Mesenchymal stem cell (in vitro differentiated cells and primary cell): ENCODE measurements around the gene DSCAML1.

ENCODE experiments used
- DNase-seq: peaks from one replicate; pipeline ENCODE4 v3.0.0-alpha.2; 2013
- H2AFZ ChIP-seq: one replicate; pipeline ENCODE4 v1.6.1; 2013; ENCODE audit warnings: low read depth, mild to moderate bottlenecking, control low read depth, inconsistent platforms, low read length, moderate library complexity
- H2AK5ac ChIP-seq: 2 replicates; pipeline ENCODE4 v1.6.1; 2013; ENCODE audit warnings: low read length, moderate library complexity, mild to moderate bottlenecking, inconsistent platforms; ENCODE audit not compliant: severe bottlenecking
- H2BK120ac ChIP-seq: one replicate; pipeline ENCODE4 v1.6.1; 2013; ENCODE audit warnings: low read depth, mild to moderate bottlenecking, inconsistent platforms, low read length, moderate library complexity
- H2BK12ac ChIP-seq, 2 experiments: one replicate each; pipeline ENCODE4 v1.6.1; 2013; ENCODE audit warnings: inconsistent platforms in 2 of 2, low read length in 2 of 2, mild to moderate bottlenecking in 2 of 2, moderate library complexity in 2 of 2, control low read depth in 1 of 2
- H2BK15ac ChIP-seq: one replicate; pipeline ENCODE4 v1.6.1; 2013; ENCODE audit warnings: mild to moderate bottlenecking, low read depth, inconsistent platforms; ENCODE audit not compliant: poor library complexity, severe bottlenecking
- H2BK5ac ChIP-seq: 2 replicates; pipeline ENCODE4 v1.6.1; 2013; ENCODE audit warnings: low read depth, mild to moderate bottlenecking, low read length, control low read depth, inconsistent platforms; ENCODE audit not compliant: poor library complexity, severe bottlenecking
- H3K14ac ChIP-seq, 2 experiments: one replicate each; pipeline ENCODE4 v1.6.1; 2013; ENCODE audit warnings: inconsistent platforms in 2 of 2, low read length in 2 of 2, control low read depth in 1 of 2, mild to moderate bottlenecking in 1 of 2, moderate library complexity in 1 of 2
- H3K18ac ChIP-seq, 2 experiments: one replicate each; pipeline ENCODE4 v1.6.1; 2013; ENCODE audit warnings: inconsistent platforms in 2 of 2, low read length in 2 of 2, control low read depth in 1 of 2, low read depth in 1 of 2, mild to moderate bottlenecking in 1 of 2
- H3K23ac ChIP-seq, 2 experiments: one replicate each; pipeline ENCODE4 v1.6.1; 2013; ENCODE audit warnings: inconsistent platforms in 2 of 2, low read length in 2 of 2, mild to moderate bottlenecking in 2 of 2, moderate library complexity in 2 of 2, control low read depth in 1 of 2
- H3K27ac ChIP-seq: 2 replicates; pipeline ENCODE4 v1.5.1; 2013; ENCODE audit warnings: mild to moderate bottlenecking, moderate library complexity, low read length, control low read depth, inconsistent platforms; ENCODE audit not compliant: poor library complexity, severe bottlenecking
- H3K27me3 ChIP-seq, 2 experiments: 2 replicates each; pipeline versions ENCODE4 v1.6.1 to v1.7.0; 2013; ENCODE audit warnings: low read length in 2 of 2, mild to moderate bottlenecking in 2 of 2, moderate library complexity in 2 of 2, control low read depth in 1 of 2, inconsistent platforms in 1 of 2; ENCODE audit not compliant: control insufficient read depth in 1 of 2, insufficient read depth in 1 of 2
- H3K36me3 ChIP-seq, 2 experiments: 2 replicates each; pipeline versions ENCODE4 v1.6.1 to v1.7.0; 2013; ENCODE audit warnings: low read length in 2 of 2, control low read depth in 1 of 2, inconsistent platforms in 1 of 2, low read depth in 1 of 2, mild to moderate bottlenecking in 1 of 2; ENCODE audit not compliant: insufficient read depth in 2 of 2, control insufficient read depth in 1 of 2
- H3K4ac ChIP-seq, 2 experiments: one replicate each; pipeline ENCODE4 v1.6.1; 2013; ENCODE audit warnings: inconsistent platforms in 2 of 2, low read length in 2 of 2, mild to moderate bottlenecking in 2 of 2, moderate library complexity in 2 of 2, control low read depth in 1 of 2, low read depth in 1 of 2
- H3K4me1 ChIP-seq: 2 replicates; pipeline ENCODE4 v1.6.1; 2013; ENCODE audit warnings: low read depth, low read length, control low read depth; ENCODE audit not compliant: control insufficient read depth, insufficient read depth
- H3K4me2 ChIP-seq: 2 replicates; pipeline ENCODE4 v1.6.1; 2013; ENCODE audit warnings: low read length, mild to moderate bottlenecking, inconsistent platforms; ENCODE audit not compliant: poor library complexity, severe bottlenecking
- H3K4me3 ChIP-seq, 2 experiments: 2 replicates each; pipeline versions ENCODE4 v1.5.1 to v1.7.0; 2013; ENCODE audit warnings: low read length in 2 of 2, mild to moderate bottlenecking in 2 of 2, control low read depth in 1 of 2, low read depth in 1 of 2; ENCODE audit not compliant: insufficient read depth in 1 of 2
- H3K79me1 ChIP-seq: replicated peaks from 2 replicates; pipeline ENCODE4 v1.6.1; 2013; ENCODE audit warnings: mild to moderate bottlenecking, control low read depth, low read length, inconsistent platforms; ENCODE audit not compliant: poor library complexity, severe bottlenecking
- H3K9ac ChIP-seq: 2 replicates; pipeline ENCODE4 v1.7.0; 2013; ENCODE audit warnings: mild to moderate bottlenecking, low read length, moderate library complexity
- H3K9me3 ChIP-seq: 2 replicates; pipeline ENCODE4 v1.7.0; 2013; ENCODE audit warnings: mild to moderate bottlenecking, low read length; ENCODE audit not compliant: control insufficient read depth
- H4K8ac ChIP-seq: one replicate; pipeline ENCODE4 v1.6.1; 2013; ENCODE audit warnings: inconsistent platforms, mild to moderate bottlenecking, low read length, moderate library complexity
- H4K91ac ChIP-seq: one replicate; pipeline ENCODE4 v1.6.1; 2013; ENCODE audit warnings: mild to moderate bottlenecking, low read length, inconsistent platforms
- WGBS: methylation state at CpG from one replicate; pipeline ENCODE4 v1.1.7; 2013; ENCODE audit warnings: mixed read lengths; 5-methylcytosine and 5-hydroxymethylcytosine counted together

Gene DSCAML1

DNA sequence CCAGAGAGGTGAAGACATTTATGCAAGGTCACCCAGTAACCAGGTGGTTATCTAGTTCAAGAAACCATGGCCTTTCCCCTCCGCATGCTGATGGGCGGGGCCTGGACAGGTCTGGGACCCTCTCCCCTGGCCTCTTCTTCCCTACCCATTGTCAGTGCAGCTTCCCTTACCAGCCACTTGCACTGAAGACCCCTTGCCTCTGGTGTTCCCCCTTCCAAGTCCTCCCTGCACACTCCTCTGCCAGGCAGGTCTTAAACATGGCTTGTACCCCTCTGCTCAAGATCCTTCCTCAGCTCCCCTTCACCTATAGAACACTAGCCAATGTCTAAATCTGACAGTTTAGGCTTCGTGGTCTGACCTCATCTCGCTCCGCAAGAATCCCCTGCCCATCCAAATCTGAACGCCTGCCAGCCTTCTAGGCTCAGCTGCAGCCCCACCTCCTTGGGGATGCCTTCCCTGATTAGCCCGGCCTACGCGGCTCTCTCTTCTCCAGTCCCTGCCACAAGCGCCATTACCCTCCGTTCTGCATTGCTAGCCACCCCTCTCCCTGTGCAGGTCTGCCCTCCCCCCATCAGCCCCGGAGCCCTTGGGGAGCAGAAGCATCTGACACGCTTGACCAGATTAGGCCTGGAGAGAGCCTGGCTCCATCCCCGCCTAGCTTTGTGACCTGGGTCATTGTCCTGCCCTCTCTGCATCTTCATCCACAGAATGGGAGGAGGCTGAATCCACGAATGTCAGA, 213.8 kb downstream of the DSCAML1 start:
- Histone ChIP-seq H2BK5ac (no peak overlapping the region), H3K9me3 (no peaks in the 10 kb centered on the region), H2AFZ (no peak overlapping the region), H4K8ac (no peak overlapping the region), H3K18ac (no peak overlapping the region), H2BK120ac (no peak overlapping the region), H3K14ac (no peak overlapping the region), H3K4me1 (peaks cover 13% of the 10 kb centered on the region), H3K27me3 (peaks cover 27 to 49% of the 10 kb centered on the region in 2 experiments), H2BK12ac (no peak overlapping the region), H3K9ac (peak overlapping the region; percentile 47), H3K4me2 (no peak overlapping the region), H2BK15ac (no peak overlapping the region), H3K79me1 (no peaks in the 10 kb centered on the region), H4K91ac (no peak overlapping the region), H3K27ac (no peak overlapping the region), H3K4me3 (peak overlapping the region in 1 of 2 experiments; percentile 52), H2AK5ac (no peak overlapping the region), H3K4ac (no peak overlapping the region), H3K23ac (no peak overlapping the region), H3K36me3 (no peaks in the 10 kb centered on the region)
- 44% methylated on average over 15 of the region's 15 CpGs for WGBS
- no peak for DNase-seq

DNA sequence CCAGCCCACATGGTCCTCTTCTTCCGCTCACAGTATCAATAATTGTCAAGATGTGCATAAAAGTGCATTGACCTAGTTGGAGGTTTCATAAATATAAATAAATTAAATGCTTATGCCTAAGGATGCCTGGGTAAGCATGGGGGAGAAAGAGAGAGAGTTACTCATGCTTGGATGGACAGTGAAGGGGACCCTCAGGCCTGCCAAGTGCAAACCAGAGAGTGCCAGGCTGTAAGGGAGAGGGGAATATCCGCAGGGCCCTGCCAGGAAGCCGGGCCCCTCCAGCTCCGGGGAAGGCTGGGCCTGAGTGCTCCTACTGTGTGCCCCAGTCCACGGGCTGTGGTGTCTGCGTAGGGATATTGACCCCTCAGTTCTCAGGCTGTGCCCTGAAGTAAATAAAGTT, 214.6 kb downstream of the DSCAML1 start:
- H3K4me3 ChIP-seq = no peak overlapping the region

DNA sequence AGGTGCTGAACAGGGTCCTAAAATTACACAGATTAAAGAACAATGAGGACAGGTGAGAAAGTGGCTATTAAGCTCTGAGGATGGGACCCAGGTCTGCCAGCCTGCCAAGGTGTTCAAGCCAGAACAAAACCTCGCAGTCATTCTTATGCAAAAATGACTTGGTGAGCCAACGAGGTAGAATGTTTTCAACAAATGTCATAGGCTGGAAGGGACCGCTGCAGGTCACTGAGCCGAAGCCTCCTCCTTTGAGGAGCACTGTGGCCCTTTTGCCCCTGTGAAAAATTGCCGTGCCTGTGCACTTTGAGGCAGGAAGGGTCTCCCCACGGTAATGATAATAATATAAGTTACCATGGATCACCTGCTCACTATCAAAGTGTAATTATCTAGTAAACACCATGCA, 216.2 kb downstream of the DSCAML1 start:
- WGBS = 66% methylated on average over 5 of the region's 6 CpGs

More for the DNA sequence above, 214.6 kb downstream of the DSCAML1 start:
- 90% methylated on average over 6 of the region's 6 CpGs for WGBS
- no peak for DNase-seq
- Histone ChIP-seq H3K18ac (no peak overlapping the region), H4K91ac (no peak overlapping the region), H3K9ac (no peak overlapping the region), H2AFZ (no peak overlapping the region), H4K8ac (no peak overlapping the region), H3K4ac (no peak overlapping the region), H3K27ac (no peak overlapping the region), H3K4me2 (no peak overlapping the region), H3K9me3 (no peaks in the 10 kb centered on the region), H3K27me3 (peaks cover 21 to 42% of the 10 kb centered on the region in 2 experiments), H3K4me1 (peaks cover 13% of the 10 kb centered on the region), H3K79me1 (no peaks in the 10 kb centered on the region), H2AK5ac (no peak overlapping the region), H2BK15ac (no peak overlapping the region), H3K23ac (no peak overlapping the region), H2BK5ac (no peak overlapping the region), H3K14ac (no peak overlapping the region), H2BK12ac (no peak overlapping the region), H3K36me3 (no peaks in the 10 kb centered on the region), H2BK120ac (no peak overlapping the region)

DNA sequence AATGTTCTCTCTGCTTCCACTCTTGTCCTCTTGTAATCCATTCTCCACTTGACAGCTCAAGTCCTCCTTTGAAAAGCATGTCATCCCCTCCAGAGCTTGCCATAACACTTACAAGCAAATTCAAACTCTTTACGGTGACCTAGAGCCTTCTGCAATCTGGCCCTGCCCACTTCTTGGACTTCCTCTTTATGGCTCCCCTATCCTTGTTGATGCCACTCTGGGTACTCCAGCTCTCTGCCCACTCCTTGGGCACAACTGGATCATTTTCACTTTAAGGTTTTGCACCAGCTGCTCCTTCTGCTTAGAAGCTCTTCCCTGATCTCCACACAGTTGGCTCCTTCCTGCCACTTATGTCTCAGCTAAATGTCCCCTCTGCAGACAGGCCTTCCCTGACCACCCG, 217.9 kb downstream of the DSCAML1 start:
- Histone ChIP-seq H2BK12ac (no peak overlapping the region), H3K27me3 (peaks cover 17 to 36% of the 10 kb centered on the region in 2 experiments), H3K18ac (no peak overlapping the region), H2BK15ac (no peak overlapping the region), H3K9ac (no peak overlapping the region), H3K4me1 (peaks cover 11% of the 10 kb centered on the region), H2AK5ac (no peak overlapping the region), H2AFZ (no peak overlapping the region), H3K4ac (no peak overlapping the region), H3K23ac (no peak overlapping the region), H2BK120ac (no peak overlapping the region), H4K91ac (no peak overlapping the region), H3K4me3 (no peak overlapping the region), H3K79me1 (no peaks in the 10 kb centered on the region), H3K4me2 (no peak overlapping the region), H3K27ac (no peak overlapping the region), H4K8ac (no peak overlapping the region), H3K14ac (no peak overlapping the region), H3K36me3 (no peaks in the 10 kb centered on the region), H3K9me3 (no peaks in the 10 kb centered on the region), H2BK5ac (no peak overlapping the region)
- no peak for DNase-seq
- WGBS = 74% methylated on average over 2 of the region's 2 CpGs

More for the DNA sequence above, 216.2 kb downstream of the DSCAML1 start:
- Histone ChIP-seq H3K4me2 (no peak overlapping the region), H3K14ac (no peak overlapping the region), H3K36me3 (no peaks in the 10 kb centered on the region), H3K9me3 (no peaks in the 10 kb centered on the region), H2BK15ac (no peak overlapping the region), H3K4me1 (peaks cover 13% of the 10 kb centered on the region), H4K8ac (no peak overlapping the region), H2BK5ac (no peak overlapping the region), H3K27me3 (peaks cover 12 to 34% of the 10 kb centered on the region in 2 experiments), H3K4me3 (no peak overlapping the region), H2BK12ac (no peak overlapping the region), H3K4ac (no peak overlapping the region), H2AFZ (no peak overlapping the region), H2BK120ac (no peak overlapping the region), H3K79me1 (no peaks in the 10 kb centered on the region), H4K91ac (no peak overlapping the region), H3K9ac (no peak overlapping the region), H3K18ac (no peak overlapping the region), H3K27ac (no peak overlapping the region), H3K23ac (no peak overlapping the region), H2AK5ac (no peak overlapping the region)
- no peak for DNase-seq
